ENCODE measurements around the gene ANKRD33B.

ANKRD33B gene

GRCh38 chr5:10579536-10580521, 16.0 kb downstream of the ANKRD33B start:
- no peak for DNase-seq

- DNase-seq = no peak
Observed at GRCh38 chr5:10580531-10581423, 16.9 kb downstream of the ANKRD33B start.

- no peak for DNase-seq
Observed at GRCh38 chr5:10581424-10581748, 17.5 kb downstream of the ANKRD33B start.

- peak in 1 of 2 donors; percentile 39 for DNase-seq
Observed at GRCh38 chr5:10581867-10582511, 18.1 kb downstream of the ANKRD33B start.

GRCh38 chr5:10582512-10582897, 18.6 kb downstream of the ANKRD33B start:
- DNase-seq = no peak

- DNase-seq = no peak
Observed at GRCh38 chr5:10583663-10584572, 20.0 kb downstream of the ANKRD33B start.

- no peak for DNase-seq
Observed at GRCh38 chr5:10584714-10585517, 21.0 kb downstream of the ANKRD33B start.

GRCh38 chr5:10585518-10585915, 21.6 kb downstream of the ANKRD33B start:
- no peak for DNase-seq

- DNase-seq = no peak
Observed at GRCh38 chr5:10586008-10586407, 22.1 kb downstream of the ANKRD33B start.

- DNase-seq = no peak
Observed at GRCh38 chr5:10586555-10586954, 22.7 kb downstream of the ANKRD33B start.

GRCh38 chr5:10588109-10588775, 24.4 kb downstream of the ANKRD33B start:
- DNase-seq = no peak

- DNase-seq = no peak
Observed at GRCh38 chr5:10588779-10589447, 25.0 kb downstream of the ANKRD33B start.

GRCh38 chr5:10590226-10590999, 26.5 kb downstream of the ANKRD33B start:
- no peak for DNase-seq

- DNase-seq = no peak
Observed at GRCh38 chr5:10591159-10591558, 27.3 kb downstream of the ANKRD33B start.

- DNase-seq = no peak
Observed at GRCh38 chr5:10591966-10592365, 28.1 kb downstream of the ANKRD33B start.

GRCh38 chr5:10592601-10593000, 28.7 kb downstream of the ANKRD33B start:
- no peak for DNase-seq

- no peak for DNase-seq
Observed at GRCh38 chr5:10593531-10594181, 29.8 kb downstream of the ANKRD33B start.

GRCh38 chr5:10594591-10595210, 30.8 kb downstream of the ANKRD33B start:
- DNase-seq = no peak

Measured in hippocampal formation (tissue), 2 donors.